ENCODE measurements around the gene NPY5R. TPM values are rescaled to one million over a fixed set of nuclear protein-coding genes. Genes with fewer than 3 reads are reported as not detected.

NPY5R gene
- total RNA-seq, 1 donor from 2014 or later: not detected

- peaks cover 59% of the 10 kb centered on the region for H3K27me3 Mint-ChIP-seq (ENCODE audit: unreplicated experiment)
- H3K4me3 Mint-ChIP-seq (ENCODE audit: unreplicated experiment): no peak overlapping the region
- no peaks in the 10 kb centered on the region for H3K36me3 Mint-ChIP-seq (ENCODE audit: unreplicated experiment)
- peaks cover 16% of the 10 kb centered on the region for H3K4me1 Mint-ChIP-seq (ENCODE audit: unreplicated experiment)
- H3K27ac Mint-ChIP-seq (ENCODE audit: unreplicated experiment): no peak overlapping the region
- DNase-seq (ENCODE audit: extremely low spot score, unreplicated experiment): no peak
- H3K9me3 Mint-ChIP-seq (ENCODE audit: unreplicated experiment): no peaks in the 10 kb centered on the region
- no peak for TF ChIP-seq CTCF (IDR thresholded peaks at IDR 0.05)
These were observed 8.3 kb upstream of the NPY5R start for GRCh38 chr4:163335384-163335783.

GRCh38 chr4:163344147-163345125 is 744 bp downstream of the NPY5R start:
- peaks cover 43% of the 10 kb centered on the region for H3K27me3 Mint-ChIP-seq (ENCODE audit: unreplicated experiment)
- no peaks in the 10 kb centered on the region for H3K9me3 Mint-ChIP-seq (ENCODE audit: unreplicated experiment)
- DNase-seq (ENCODE audit: extremely low spot score, unreplicated experiment): no peak
- no peaks in the 10 kb centered on the region for H3K36me3 Mint-ChIP-seq (ENCODE audit: unreplicated experiment)
- H3K4me1 Mint-ChIP-seq (ENCODE audit: unreplicated experiment): peaks cover 14% of the 10 kb centered on the region
- peak overlapping the region; percentile 72 for H3K4me3 Mint-ChIP-seq (ENCODE audit: unreplicated experiment)
- TF ChIP-seq CTCF (IDR thresholded peaks at IDR 0.05): no peak
- no peak overlapping the region for H3K27ac Mint-ChIP-seq (ENCODE audit: unreplicated experiment)

- peaks cover 24% of the 10 kb centered on the region for H3K27me3 Mint-ChIP-seq (ENCODE audit: unreplicated experiment)
- no peaks in the 10 kb centered on the region for H3K9me3 Mint-ChIP-seq (ENCODE audit: unreplicated experiment)
- DNase-seq (ENCODE audit: extremely low spot score, unreplicated experiment): no peak
- no peaks in the 10 kb centered on the region for H3K36me3 Mint-ChIP-seq (ENCODE audit: unreplicated experiment)
- H3K4me3 Mint-ChIP-seq (ENCODE audit: unreplicated experiment): no peak overlapping the region
- no peaks in the 10 kb centered on the region for H3K4me1 Mint-ChIP-seq (ENCODE audit: unreplicated experiment)
- no peak for TF ChIP-seq CTCF (IDR thresholded peaks at IDR 0.05)
- H3K27ac Mint-ChIP-seq (ENCODE audit: unreplicated experiment): no peak overlapping the region
These were observed 7.0 kb downstream of the NPY5R start for GRCh38 chr4:163350672-163351071.

- Mint-ChIP-seq H3K9me3 (ENCODE audit: unreplicated experiment) (no peaks in the 10 kb centered on the region), H3K4me1 (ENCODE audit: unreplicated experiment) (no peaks in the 10 kb centered on the region), H3K36me3 (ENCODE audit: unreplicated experiment) (no peaks in the 10 kb centered on the region), H3K27me3 (ENCODE audit: unreplicated experiment) (peaks cover 11% of the 10 kb centered on the region), H3K27ac (ENCODE audit: unreplicated experiment) (no peak overlapping the region), H3K4me3 (ENCODE audit: unreplicated experiment) (no peak overlapping the region)
- no peak for DNase-seq (ENCODE audit: extremely low spot score, unreplicated experiment)
- no peak for TF ChIP-seq CTCF (IDR thresholded peaks at IDR 0.05)
These were observed 9.4 kb downstream of the NPY5R start for GRCh38 chr4:163353054-163353453.

GRCh38 chr4:163356104-163356503 is 12.4 kb downstream of the NPY5R start:
- no peak for DNase-seq (ENCODE audit: extremely low spot score, unreplicated experiment)
- H3K27ac Mint-ChIP-seq (ENCODE audit: unreplicated experiment): no peak overlapping the region
- no peaks in the 10 kb centered on the region for H3K4me1 Mint-ChIP-seq (ENCODE audit: unreplicated experiment)
- no peak for TF ChIP-seq CTCF (IDR thresholded peaks at IDR 0.05)
- peaks cover 10% of the 10 kb centered on the region for H3K27me3 Mint-ChIP-seq (ENCODE audit: unreplicated experiment)
- no peak overlapping the region for H3K4me3 Mint-ChIP-seq (ENCODE audit: unreplicated experiment)
- no peaks in the 10 kb centered on the region for H3K9me3 Mint-ChIP-seq (ENCODE audit: unreplicated experiment)
- H3K36me3 Mint-ChIP-seq (ENCODE audit: unreplicated experiment): no peaks in the 10 kb centered on the region
